ENCODE results near the gene AIMP1.
A peak's percentile ranks its signal among the peaks of the same experiment; 100 is the strongest.

Gene AIMP1

GRCh38 chr4:106315968-106316772 is at the start of gene AIMP1, which contains the start of gene TBCK:
AIMP1 (plus strand) TSS chr4:106316550; CDS start chr4:106325010, 8,460 bp downstream.
TBCK (minus strand) TSS chr4:106316209; CDS start chr4:106308960, 7,249 bp downstream.
- peak; percentile 82 to 88 for DNase-seq

- DNase-seq = no peak
Observed at GRCh38 chr4:106268786-106269185, 47.6 kb upstream of the AIMP1 start.

GRCh38 chr4:106269711-106270110 is 46.6 kb upstream of the AIMP1 start:
- DNase-seq = no peak

GRCh38 chr4:106270736-106271135 is 45.6 kb upstream of the AIMP1 start:
- DNase-seq = no peak

GRCh38 chr4:106273831-106274230 is 42.5 kb upstream of the AIMP1 start:
- no peak for DNase-seq

- DNase-seq = no peak
Observed at GRCh38 chr4:106277140-106277675, 39.1 kb upstream of the AIMP1 start.

- no peak for DNase-seq
Observed at GRCh38 chr4:106284227-106284626, 32.1 kb upstream of the AIMP1 start.

- DNase-seq = no peak
Observed at GRCh38 chr4:106286611-106287010, 29.7 kb upstream of the AIMP1 start.

GRCh38 chr4:106287353-106287969 is 28.9 kb upstream of the AIMP1 start:
- no peak for DNase-seq

GRCh38 chr4:106289737-106290136 is 26.6 kb upstream of the AIMP1 start:
- DNase-seq = no peak

GRCh38 chr4:106291678-106292077 is 24.7 kb upstream of the AIMP1 start:
- DNase-seq = no peak

GRCh38 chr4:106294062-106294461 is 22.3 kb upstream of the AIMP1 start:
- no peak for DNase-seq

GRCh38 chr4:106297245-106298035 is 18.9 kb upstream of the AIMP1 start:
- DNase-seq = no peak

- DNase-seq = no peak
Observed at GRCh38 chr4:106299977-106300376, 16.4 kb upstream of the AIMP1 start.

GRCh38 chr4:106301393-106302061 is 14.8 kb upstream of the AIMP1 start:
- no peak for DNase-seq

- DNase-seq = no peak
Observed at GRCh38 chr4:106302062-106302438, 14.3 kb upstream of the AIMP1 start.

GRCh38 chr4:106303548-106304281 is 12.6 kb upstream of the AIMP1 start:
- no peak for DNase-seq

- DNase-seq = no peak
Observed at GRCh38 chr4:106304632-106305031, 11.7 kb upstream of the AIMP1 start.

GRCh38 chr4:106305435-106306055 is 10.8 kb upstream of the AIMP1 start:
- no peak for DNase-seq

GRCh38 chr4:106306561-106306960 is 9.8 kb upstream of the AIMP1 start:
- no peak for DNase-seq

- DNase-seq = no peak
Observed at GRCh38 chr4:106312377-106312776, 4.0 kb upstream of the AIMP1 start.

All from activated CD4-positive, alpha-beta T cell treated with anti-CD3 and anti-CD28 coated beads, Interleukin-2, amount 50 U/mL, for 48 hours (primary cell).